Stimulated activated memory B cell treated with anti-CD40 and anti-IgM and Interleukin-4, amounts not matched to agents 10 μg/mL and 1 μg/mL and 100 μg/mL, for 72 hours (primary cell): ENCODE data around the gene TNRC6C.
"Not testable (repeated sequence)": the region's sequence is repeated elsewhere in the genome, so short reads cannot be mapped to it uniquely, and the experiment has no call there.

Experiments
- ATAC-seq: fragments of 150-1000 bp; cut with Tn5 transposase; 2 replicates; pipeline ENCODE4 v1.10.0; 2021
- H3K27ac Mint-ChIP-seq: one replicate; pipeline ENCODE4 v1.8.0; 2022; ENCODE audit warnings: mild to moderate bottlenecking, mixed read lengths
- H3K27me3 Mint-ChIP-seq: one replicate; pipeline ENCODE4 v1.8.0; 2022; ENCODE audit warnings: mixed read lengths
- H3K36me3 Mint-ChIP-seq: one replicate; pipeline ENCODE4 v1.8.0; 2022; ENCODE audit warnings: mixed read lengths
- H3K4me1 Mint-ChIP-seq: one replicate; pipeline ENCODE4 v1.8.0; 2022; ENCODE audit warnings: mixed read lengths
- H3K4me3 Mint-ChIP-seq: one replicate; pipeline ENCODE4 v1.8.0; 2022; ENCODE audit warnings: mild to moderate bottlenecking, moderate library complexity, mixed read lengths
- H3K9me3 Mint-ChIP-seq: one replicate; pipeline ENCODE4 v1.8.0; 2022; ENCODE audit warnings: mixed read lengths

The TNRC6C gene

GRCh38 chr17:77968788-77969187 is 10.3 kb downstream of the TNRC6C start:
- no peaks in the 10 kb centered on the region for H3K27me3 Mint-ChIP-seq
- peaks cover 68% of the 10 kb centered on the region for H3K4me1 Mint-ChIP-seq
- H3K9me3 Mint-ChIP-seq: no peaks in the 10 kb centered on the region
- H3K27ac Mint-ChIP-seq: no peak overlapping the region
- H3K4me3 Mint-ChIP-seq: no peak overlapping the region
- ATAC-seq: no peak
- H3K36me3 Mint-ChIP-seq: peaks cover 7% of the 10 kb centered on the region

- H3K4me1 Mint-ChIP-seq: peaks cover 47% of the 10 kb centered on the region
- not testable (repeated sequence) for H3K4me3 Mint-ChIP-seq, H3K27me3 Mint-ChIP-seq, H3K36me3 Mint-ChIP-seq, ATAC-seq, H3K27ac Mint-ChIP-seq, H3K9me3 Mint-ChIP-seq
Measured at GRCh38 chr17:77972271-77972670, 13.8 kb downstream of the TNRC6C start.

GRCh38 chr17:77973953-77974352 is 15.4 kb downstream of the TNRC6C start:
- Mint-ChIP-seq H3K9me3 (no peaks in the 10 kb centered on the region), H3K36me3 (peaks cover 7% of the 10 kb centered on the region), H3K27me3 (no peaks in the 10 kb centered on the region), H3K27ac (no peak overlapping the region), H3K4me1 (peaks cover 36% of the 10 kb centered on the region), H3K4me3 (no peak overlapping the region)
- no peak for ATAC-seq

GRCh38 chr17:77974396-77974795 is 15.9 kb downstream of the TNRC6C start:
- H3K4me1 Mint-ChIP-seq: peaks cover 40% of the 10 kb centered on the region
- no peaks in the 10 kb centered on the region for H3K27me3 Mint-ChIP-seq
- no peak overlapping the region for H3K27ac Mint-ChIP-seq
- H3K36me3 Mint-ChIP-seq: peaks cover 9% of the 10 kb centered on the region
- H3K9me3 Mint-ChIP-seq: no peaks in the 10 kb centered on the region
- H3K4me3 Mint-ChIP-seq: no peak overlapping the region
- ATAC-seq: no peak

GRCh38 chr17:77982430-77982829 is 23.9 kb downstream of the TNRC6C start:
- not testable (repeated sequence) for H3K27ac Mint-ChIP-seq, H3K4me3 Mint-ChIP-seq, ATAC-seq, H3K4me1 Mint-ChIP-seq, H3K27me3 Mint-ChIP-seq, H3K9me3 Mint-ChIP-seq
- H3K36me3 Mint-ChIP-seq: peaks cover 23% of the 10 kb centered on the region

GRCh38 chr17:77990301-77990700 is 31.8 kb downstream of the TNRC6C start:
- Mint-ChIP-seq H3K4me3 (no peak overlapping the region), H3K27ac (no peak overlapping the region), H3K27me3 (no peaks in the 10 kb centered on the region), H3K36me3 (no peaks in the 10 kb centered on the region), H3K4me1 (peaks cover 20% of the 10 kb centered on the region), H3K9me3 (no peaks in the 10 kb centered on the region)
- no peak for ATAC-seq

- not testable (repeated sequence) for ATAC-seq, H3K36me3 Mint-ChIP-seq, H3K9me3 Mint-ChIP-seq, H3K4me3 Mint-ChIP-seq, H3K27ac Mint-ChIP-seq, H3K27me3 Mint-ChIP-seq
- H3K4me1 Mint-ChIP-seq: peaks cover 36% of the 10 kb centered on the region
Measured at GRCh38 chr17:77993735-77994134, 35.2 kb downstream of the TNRC6C start.

GRCh38 chr17:77995146-77995852 is 36.8 kb downstream of the TNRC6C start:
- H3K36me3 Mint-ChIP-seq: no peaks in the 10 kb centered on the region
- no peaks in the 10 kb centered on the region for H3K27me3 Mint-ChIP-seq
- H3K27ac Mint-ChIP-seq: no peak overlapping the region
- peaks cover 33% of the 10 kb centered on the region for H3K4me1 Mint-ChIP-seq
- no peak overlapping the region for H3K4me3 Mint-ChIP-seq
- no peak for ATAC-seq
- no peaks in the 10 kb centered on the region for H3K9me3 Mint-ChIP-seq

GRCh38 chr17:77996256-77996655 is 37.8 kb downstream of the TNRC6C start:
- no peak for ATAC-seq
- H3K27me3 Mint-ChIP-seq: no peaks in the 10 kb centered on the region
- peaks cover 30% of the 10 kb centered on the region for H3K4me1 Mint-ChIP-seq
- no peak overlapping the region for H3K27ac Mint-ChIP-seq
- no peaks in the 10 kb centered on the region for H3K36me3 Mint-ChIP-seq
- H3K9me3 Mint-ChIP-seq: no peaks in the 10 kb centered on the region
- H3K4me3 Mint-ChIP-seq: no peak overlapping the region

- no peaks in the 10 kb centered on the region for H3K27me3 Mint-ChIP-seq
- no peak overlapping the region for H3K27ac Mint-ChIP-seq
- H3K9me3 Mint-ChIP-seq: no peaks in the 10 kb centered on the region
- peaks cover 14% of the 10 kb centered on the region for H3K36me3 Mint-ChIP-seq
- no peak overlapping the region for H3K4me3 Mint-ChIP-seq
- H3K4me1 Mint-ChIP-seq: peaks cover 42% of the 10 kb centered on the region
- no peak for ATAC-seq
Measured at GRCh38 chr17:77999413-78000173, 41.1 kb downstream of the TNRC6C start.

- Mint-ChIP-seq H3K4me3 (no peak overlapping the region), H3K9me3 (no peaks in the 10 kb centered on the region), H3K27me3 (no peaks in the 10 kb centered on the region), H3K36me3 (peaks cover 14% of the 10 kb centered on the region), H3K4me1 (peaks cover 36% of the 10 kb centered on the region), H3K27ac (no peak overlapping the region)
- ATAC-seq: no peak
Measured at GRCh38 chr17:78000341-78000740, 41.8 kb downstream of the TNRC6C start.

- H3K4me1 Mint-ChIP-seq: peaks cover 36% of the 10 kb centered on the region
- no peak overlapping the region for H3K4me3 Mint-ChIP-seq
- ATAC-seq: no peak
Measured at GRCh38 chr17:78001182-78001581, 42.7 kb downstream of the TNRC6C start.

GRCh38 chr17:78001612-78002011 is 43.1 kb downstream of the TNRC6C start:
- peaks cover 18% of the 10 kb centered on the region for H3K36me3 Mint-ChIP-seq
- H3K4me3 Mint-ChIP-seq: no peak overlapping the region
- H3K4me1 Mint-ChIP-seq: peaks cover 41% of the 10 kb centered on the region
- H3K27ac Mint-ChIP-seq: no peak overlapping the region
- no peak for ATAC-seq
- no peaks in the 10 kb centered on the region for H3K9me3 Mint-ChIP-seq
- no peaks in the 10 kb centered on the region for H3K27me3 Mint-ChIP-seq

More at GRCh38 chr17:78001182-78001581, 42.7 kb downstream of the TNRC6C start:
- no peak overlapping the region for H3K27ac Mint-ChIP-seq
- H3K9me3 Mint-ChIP-seq: no peaks in the 10 kb centered on the region
- H3K27me3 Mint-ChIP-seq: no peaks in the 10 kb centered on the region
- peaks cover 14% of the 10 kb centered on the region for H3K36me3 Mint-ChIP-seq

GRCh38 chr17:78002166-78002565 is 43.7 kb downstream of the TNRC6C start:
- H3K4me1 Mint-ChIP-seq: peaks cover 41% of the 10 kb centered on the region
- ATAC-seq: no peak
- no peaks in the 10 kb centered on the region for H3K9me3 Mint-ChIP-seq
- peaks cover 20% of the 10 kb centered on the region for H3K36me3 Mint-ChIP-seq
- H3K27ac Mint-ChIP-seq: no peak overlapping the region
- H3K4me3 Mint-ChIP-seq: no peak overlapping the region
- no peaks in the 10 kb centered on the region for H3K27me3 Mint-ChIP-seq

- Mint-ChIP-seq H3K27me3 (no peaks in the 10 kb centered on the region), H3K4me1 (peaks cover 23% of the 10 kb centered on the region), H3K9me3 (no peaks in the 10 kb centered on the region), H3K27ac (no peak overlapping the region), H3K4me3 (no peak overlapping the region), H3K36me3 (peaks cover 26% of the 10 kb centered on the region)
- ATAC-seq: no peak
Measured at GRCh38 chr17:78005452-78006171, 47.1 kb downstream of the TNRC6C start.
